Measurements from ENCODE around the gene PSMG3.

Gene PSMG3

GRCh38 chr7:1557006-1557405, 12.8 kb downstream of the PSMG3 start:
- DNase-seq, result no peak

- DNase-seq, result peak; percentile 63
Measured at GRCh38 chr7:1555813-1556543, 13.9 kb downstream of the PSMG3 start, which contains the start of gene TMEM184A. Gene TMEM184A, minus strand, starts transcription at chr7:1556205. Its CDS starts 721 bp downstream, at chr7:1555484.

GRCh38 chr7:1555046-1555812, 14.6 kb downstream of the PSMG3 start:
- DNase-seq, result no peak

GRCh38 chr7:1554333-1555045, 15.3 kb downstream of the PSMG3 start:
- no peak for DNase-seq

- DNase-seq, result no peak
Measured at GRCh38 chr7:1553512-1554210, 16.2 kb downstream of the PSMG3 start.

- DNase-seq, result no peak
Measured at GRCh38 chr7:1552200-1552599, 17.6 kb downstream of the PSMG3 start.

GRCh38 chr7:1550846-1551155, 19.0 kb downstream of the PSMG3 start:
- DNase-seq, result no peak

GRCh38 chr7:1550005-1550845, 19.6 kb downstream of the PSMG3 start:
- no peak for DNase-seq

GRCh38 chr7:1549357-1550004, 20.4 kb downstream of the PSMG3 start:
- DNase-seq, result no peak

GRCh38 chr7:1548944-1549343, 20.9 kb downstream of the PSMG3 start:
- DNase-seq, result no peak

- DNase-seq, result peak; percentile 54
Measured at GRCh38 chr7:1548438-1548831, 21.4 kb downstream of the PSMG3 start.

- DNase-seq, result no peak
Measured at GRCh38 chr7:1547777-1548437, 21.9 kb downstream of the PSMG3 start.

GRCh38 chr7:1546909-1547776, 22.7 kb downstream of the PSMG3 start:
- DNase-seq, result no peak

GRCh38 chr7:1546274-1546908, 23.4 kb downstream of the PSMG3 start:
- DNase-seq, result no peak

- no peak for DNase-seq
Measured at GRCh38 chr7:1545417-1546246, 24.2 kb downstream of the PSMG3 start.

- no peak for DNase-seq
Measured at GRCh38 chr7:1544896-1545416, 24.9 kb downstream of the PSMG3 start.

- DNase-seq, result no peak
Measured at GRCh38 chr7:1544178-1544895, 25.5 kb downstream of the PSMG3 start.

- DNase-seq, result no peak
Measured at GRCh38 chr7:1543826-1544177, 26.0 kb downstream of the PSMG3 start.

Data from hematopoietic multipotent progenitor cell treated with erythropoietin and hydrocortisone succinate and interleukin-3 and kit ligand, for 6 days (in vitro differentiated cells).